ENCODE data around the gene ANKRD40.

GRCh38 chr17:50675190-50675589, 32.5 kb downstream of the ANKRD40 start:
- TF ChIP-seq CTCF (conservative IDR thresholded peaks at IDR 0.05) (no peak), EZH2 (IDR thresholded peaks at IDR 0.05; ENCODE audit: low read depth) (no peak)

Data from PC-9 (cell line).